Measurements from ENCODE around the gene CTBP2. TPM values are rescaled to one million over a fixed set of nuclear protein-coding genes. Genes with fewer than 3 reads are reported as not detected.

CTBP2 gene
- total and polyA plus RNA-seq, 8 donors, result 21.3 to 169 (median 61.6) TPM

- no peak for DNase-seq
- intact Hi-C loops (cut with DNase I; ENCODE audit: low total_unique reads), result no loop called here
- TF ChIP-seq CTCF (IDR thresholded peaks at IDR 0.05) (no peak), POLR2A (IDR thresholded peaks at IDR 0.05) (no peak), EP300 (IDR thresholded peaks at IDR 0.05) (no peak), POLR2AphosphoS5 (IDR thresholded peaks at IDR 0.05) (no peak)
- Histone ChIP-seq H3K9me3 (no peaks in the 10 kb centered on the region), H3K4me1 (peaks cover 0 to 39% (median 14%) of the 10 kb centered on the region in 4 donors), H3K36me3 (peaks cover 9 to 32% (median 31%) of the 10 kb centered on the region in 4 donors), H3K27me3 (no peaks in the 10 kb centered on the region), H3K27ac (no peak overlapping the region), H3K4me3 (no peak overlapping the region)
- WGBS, 5 donors, result 81 to 82% (median 81%) methylated on average over 7 of the region's 7 CpGs
These were observed 196.3 kb downstream of the CTBP2 start for GRCh38 chr10:124963866-124964720.

GRCh38 chr10:124962421-124962820, 197.9 kb downstream of the CTBP2 start:
- TF ChIP-seq POLR2AphosphoS5 (IDR thresholded peaks at IDR 0.05), result no peak
- no peak for TF ChIP-seq POLR2A (IDR thresholded peaks at IDR 0.05)
- no peak for TF ChIP-seq EP300 (IDR thresholded peaks at IDR 0.05)
- no peak for TF ChIP-seq CTCF (IDR thresholded peaks at IDR 0.05)
- peaks cover 9 to 15% (median 14%) of the 10 kb centered on the region in 4 donors for H3K36me3 ChIP-seq
- no peaks in the 10 kb centered on the region for H3K27me3 ChIP-seq
- peaks cover 0 to 53% (median 15%) of the 10 kb centered on the region in 4 donors for H3K4me1 ChIP-seq
- H3K27ac ChIP-seq, result no peak overlapping the region
- intact Hi-C loops (cut with DNase I; ENCODE audit: low total_unique reads), result no loop called here
- no peaks in the 10 kb centered on the region for H3K9me3 ChIP-seq
- H3K4me3 ChIP-seq, result no peak overlapping the region
- DNase-seq, result no peak
- 82 to 92% (median 91%) methylated on average over 3 of the region's 3 CpGs for WGBS, 5 donors

DNA sequence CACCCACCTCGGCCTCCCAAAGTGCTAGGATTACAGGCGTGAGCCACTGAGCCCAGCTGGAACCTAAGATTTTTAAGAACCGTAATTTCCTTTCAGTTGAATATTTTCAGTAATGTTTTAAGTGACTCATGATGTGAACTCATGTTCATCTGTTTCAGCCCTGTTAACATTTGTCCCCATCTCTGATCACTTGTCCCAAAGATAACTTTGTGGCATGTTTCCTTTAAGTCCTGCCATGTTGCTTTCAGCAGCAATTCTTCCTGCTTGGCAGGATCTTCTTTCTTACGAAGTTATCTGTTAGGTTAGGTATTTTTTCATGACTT, 199.2 kb downstream of the CTBP2 start:
- peaks cover under 1 to 3% (median 3%) of the 10 kb centered on the region in 4 donors for H3K36me3 ChIP-seq
- 77 to 87% (median 79%) methylated on average over 4 of the region's 4 CpGs for WGBS, 5 donors
- no peak overlapping the region for H3K4me3 ChIP-seq
- H3K27ac ChIP-seq, result no peak overlapping the region
- no peak for TF ChIP-seq EP300 (IDR thresholded peaks at IDR 0.05)
- H3K27me3 ChIP-seq, result no peaks in the 10 kb centered on the region
- no peaks in the 10 kb centered on the region for H3K9me3 ChIP-seq
- peaks cover 0 to 62% (median 20%) of the 10 kb centered on the region in 4 donors for H3K4me1 ChIP-seq
- no peak for DNase-seq
- intact Hi-C loops (cut with DNase I; ENCODE audit: low total_unique reads), result no loop called here

- Histone ChIP-seq H3K4me3 (no peak overlapping the region), H3K27me3 (no peaks in the 10 kb centered on the region), H3K36me3 (no peaks in the 10 kb centered on the region), H3K9me3 (no peaks in the 10 kb centered on the region), H3K4me1 (peaks cover 5 to 64% (median 23%) of the 10 kb centered on the region in 4 donors), H3K27ac (no peak overlapping the region)
- 93 to 100% (median 97%) methylated on average over 3 of the region's 3 CpGs for WGBS, 5 donors
- no peak for DNase-seq
- intact Hi-C loops (cut with DNase I; ENCODE audit: low total_unique reads), result no loop called here
- no peak for TF ChIP-seq EP300 (IDR thresholded peaks at IDR 0.05)
- TF ChIP-seq POLR2A (IDR thresholded peaks at IDR 0.05), result no peak
- no peak for TF ChIP-seq CTCF (IDR thresholded peaks at IDR 0.05)
These were observed 200.8 kb downstream of the CTBP2 start for GRCh38 chr10:124959564-124959963.

DNA sequence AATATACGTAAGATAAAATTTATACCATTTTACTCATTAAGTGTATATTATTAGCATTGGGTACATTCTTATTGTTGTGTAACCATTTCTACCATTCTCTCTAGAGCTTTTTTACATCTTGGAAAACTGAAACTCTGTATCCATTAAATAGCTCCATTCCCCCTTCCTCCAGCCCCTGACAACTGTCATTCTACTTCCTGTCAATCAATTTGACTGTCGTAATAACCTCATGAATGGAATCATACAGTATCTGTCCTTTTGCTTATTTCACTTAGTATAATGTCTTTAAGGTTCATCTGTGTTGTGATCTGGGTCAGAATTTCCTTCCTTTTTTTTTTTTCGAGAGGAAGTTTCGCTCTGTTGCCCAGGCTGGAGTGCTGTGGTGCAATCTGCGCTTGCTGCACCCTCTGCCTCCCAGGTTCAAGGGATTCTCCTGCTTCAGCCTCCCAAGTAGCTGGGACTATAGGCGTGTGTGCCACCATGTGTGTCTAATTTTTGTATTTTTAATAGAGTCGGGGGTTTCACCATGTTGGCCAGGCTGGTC, 202.9 kb downstream of the CTBP2 start:
- TF ChIP-seq EP300 (IDR thresholded peaks at IDR 0.05), result no peak
- no peak for TF ChIP-seq POLR2A (IDR thresholded peaks at IDR 0.05)
- no peak for TF ChIP-seq POLR2AphosphoS5 (IDR thresholded peaks at IDR 0.05)
- TF ChIP-seq CTCF (IDR thresholded peaks at IDR 0.05), result no peak
- Histone ChIP-seq H3K36me3 (no peaks in the 10 kb centered on the region), H3K27me3 (no peaks in the 10 kb centered on the region), H3K27ac (no peak overlapping the region), H3K9me3 (no peaks in the 10 kb centered on the region), H3K4me1 (peaks cover 18 to 78% (median 38%) of the 10 kb centered on the region in 4 donors), H3K4me3 (no peak overlapping the region)
- WGBS, 5 donors, result 82 to 90% (median 87%) methylated on average over 7 of the region's 7 CpGs
- intact Hi-C loops (cut with DNase I; ENCODE audit: low total_unique reads), result no loop called here
- no peak for DNase-seq

All from stomach (tissue), 9 donors.